HCT116 (cell line): ENCODE measurements around the gene GHRHR. TPM values are rescaled to one million over a fixed set of nuclear protein-coding genes. Genes with fewer than 3 reads are reported as not detected.

Experiments used
- ATAC-seq: fragments of 200-7000 bp; cut with Tn5 transposase; 2 replicates; pipeline ENCODE4 v1.9.1; 2020; ENCODE audit warnings: mild to moderate bottlenecking, moderate library complexity
- BruUV-seq: library from RNA; stranded (reverse); fragments of 400-500 nt; replicated peaks from 2 replicates; lab custom pipeline; 2021; lab: Mats Ljungman, UMichigan
- CTCF ChIA-PET: fragments of 300-600 bp; sonication (Branson Sonifier 250); formaldehyde crosslinking; loops from one replicate; lab custom pipeline; 2021; ENCODE audit warnings: antibody characterized with exemption; lab: Charles Lee
- POLR2A ChIA-PET: fragments of 300-600, 350-600 bp; sonication (Branson Sonifier 250); formaldehyde crosslinking; loops from one replicate; lab custom pipeline; 2021; ENCODE audit warnings: antibody characterized with exemption; lab: Charles Lee
- RAD21 ChIA-PET, 2 experiments: fragments of 300-600 bp; sonication (Branson Sonifier 250); formaldehyde crosslinking; loops; one replicate each; lab custom pipeline; 2023; ENCODE audit warnings: low total read pairs in 2 of 2; ENCODE audit not compliant: uncharacterized antibody in 2 of 2, unreplicated experiment in 2 of 2, low non-redundant PET in 1 of 2; lab: Charles Lee
- DNase-seq: peaks from one replicate; pipeline ENCODE4 v3.0.0-alpha.2; 2010; ENCODE audit warnings: low read depth, low spot score
- H2AFZ ChIP-seq: fragments of 200-600 bp; shearing (Covaris generic), sonication (generic); 2 replicates; pipeline ENCODE4 v1.6.1; 2017; ENCODE audit warnings: low read depth, mixed run types, mixed read lengths, antibody characterized with exemption, low read length; ENCODE audit not compliant: poor library complexity, severe bottlenecking
- H3K27ac ChIP-seq: 2 replicates; pipeline ENCODE4 v1.5.1; 2012; ENCODE audit warnings: low read depth, low read length
- H3K27me3 ChIP-seq: fragments of 200-600 bp; sonication (generic); 2 replicates; pipeline ENCODE4 v1.6.1; 2016; ENCODE audit warnings: mixed run types, low read length, mixed read lengths; ENCODE audit not compliant: insufficient read depth
- H3K36me3 ChIP-seq, 2 experiments: fragments of 200-500 bp in 1 of 2; fragments of 200-600 bp in 1 of 2; sonication (Bioruptor generic) in 1 of 2; sonication (generic) in 1 of 2; 2 replicates each; pipeline versions ENCODE4 v1.5.1 to v1.6.1; 2014 to 2016; ENCODE audit warnings: low read length in 2 of 2, inconsistent platforms in 1 of 2, mixed read lengths in 1 of 2, mixed run types in 1 of 2; ENCODE audit not compliant: insufficient read depth in 2 of 2, control insufficient read depth in 1 of 2
- H3K4me1 ChIP-seq, 2 experiments: fragments of 200-600 bp in 1 of 2; sonication (generic) in 1 of 2; 2 replicates each; pipeline versions ENCODE4 v1.5.1 to v1.6.1; 2012 to 2017; ENCODE audit warnings: low read length in 2 of 2, inconsistent platforms in 1 of 2, mild to moderate bottlenecking in 1 of 2, mixed read lengths in 1 of 2, mixed run types in 1 of 2, moderate library complexity in 1 of 2; ENCODE audit not compliant: insufficient read depth in 2 of 2, control insufficient read depth in 1 of 2
- H3K4me2 ChIP-seq: fragments of 200-600 bp; sonication (generic); 2 replicates; pipeline ENCODE4 v1.6.1; 2017; ENCODE audit warnings: mixed run types, low read length, mixed read lengths
- H3K4me3 ChIP-seq, 2 experiments: fragments of 200-600 bp in 1 of 2; sonication (generic) in 1 of 2; replicated peaks in 1 of 2; 2 replicates each; pipeline ENCODE4 v1.5.1; 2011 to 2016; ENCODE audit warnings: low read length in 2 of 2, control low read depth in 1 of 2, low read depth in 1 of 2, mild to moderate bottlenecking in 1 of 2, mixed read lengths in 1 of 2, mixed run types in 1 of 2
- H3K79me2 ChIP-seq: fragments of 200-600 bp; sonication (generic); 2 replicates; pipeline ENCODE4 v1.6.1; 2017; ENCODE audit warnings: mild to moderate bottlenecking, mixed run types, low read length, moderate library complexity, mixed read lengths; ENCODE audit not compliant: insufficient read depth
- H3K9ac ChIP-seq: fragments of 200-600 bp; sonication (generic); 2 replicates; pipeline ENCODE4 v1.6.1; 2016; ENCODE audit warnings: low read length, mixed read lengths
- H3K9me2 ChIP-seq: fragments of 200-600 bp; sonication (generic), shearing (Covaris generic); 2 replicates; pipeline ENCODE4 v1.6.1; 2017; ENCODE audit warnings: mixed run types, mild to moderate bottlenecking, moderate library complexity; ENCODE audit not compliant: insufficient read depth
- H3K9me3 ChIP-seq, 2 experiments: fragments of 200-500 bp in 1 of 2; fragments of 200-600 bp in 1 of 2; sonication (Bioruptor generic) in 1 of 2; sonication (generic) in 1 of 2; 2 replicates each; pipeline ENCODE4 v1.6.1; 2014 to 2017; ENCODE audit warnings: low read length in 2 of 2, mixed read lengths in 2 of 2, inconsistent platforms in 1 of 2, low read depth in 1 of 2, mild to moderate bottlenecking in 1 of 2, mixed run types in 1 of 2, moderate library complexity in 1 of 2; ENCODE audit not compliant: control insufficient read depth in 1 of 2, insufficient read depth in 1 of 2
- H4K20me1 ChIP-seq: fragments of 200-600 bp; sonication (generic), shearing (Covaris generic); 2 replicates; pipeline ENCODE4 v1.6.1; 2017; ENCODE audit warnings: mixed run types, mild to moderate bottlenecking, moderate library complexity; ENCODE audit not compliant: insufficient read depth
- CBX3 ChIP-seq: IDR thresholded peaks from 2 replicates; pipeline ENCODE4 v1.6.1; 2012; ENCODE audit warnings: low read depth
- CTCF ChIP-seq, 3 experiments: fragments of 200-600 bp in 1 of 3; sonication (generic) in 1 of 3; IDR thresholded peaks in 2 of 3; conservative IDR thresholded peaks in 1 of 3; 2 replicates each; pipeline ENCODE4 v1.5.1; 2012 to 2017; ENCODE audit warnings: low read depth in 2 of 3, low read length in 2 of 3, antibody characterized with exemption in 1 of 3, borderline replicate concordance in 1 of 3, control low read depth in 1 of 3, mild to moderate bottlenecking in 1 of 3, mixed read lengths in 1 of 3, mixed run types in 1 of 3, moderate library complexity in 1 of 3; ENCODE audit not compliant: insufficient read depth in 1 of 3
- EGR1 ChIP-seq: IDR thresholded peaks from 2 replicates; pipeline ENCODE4 v1.6.1; 2012; ENCODE audit warnings: low read depth
- ELF1 ChIP-seq: IDR thresholded peaks from 2 replicates; pipeline ENCODE4 v1.6.1; 2012; ENCODE audit warnings: low read depth, borderline replicate concordance
- EZH2 ChIP-seq: fragments of 200-600 bp; sonication (generic); IDR thresholded peaks from 2 replicates; pipeline ENCODE4 v1.6.1; 2017; ENCODE audit warnings: antibody characterized with exemption, mixed run types
- FOSL1 ChIP-seq: IDR thresholded peaks from 2 replicates; pipeline ENCODE4 v1.6.1; 2012; ENCODE audit warnings: low read depth
- JUND ChIP-seq: IDR thresholded peaks from 2 replicates; pipeline ENCODE4 v1.6.1; 2012
- MAX ChIP-seq: IDR thresholded peaks from 2 replicates; pipeline ENCODE4 v1.6.1; 2012
- POLR2A ChIP-seq: IDR thresholded peaks from 2 replicates; pipeline ENCODE4 v1.7.0; 2011; ENCODE audit warnings: borderline replicate concordance; ENCODE audit not compliant: insufficient read depth, insufficient read length; ENCODE audit errors: extremely low read depth
- REST ChIP-seq: IDR thresholded peaks from 2 replicates; pipeline ENCODE4 v1.6.1; 2012; ENCODE audit warnings: low read depth
- SIN3A ChIP-seq: IDR thresholded peaks from 2 replicates; pipeline ENCODE4 v1.6.1; 2012; ENCODE audit warnings: low read depth
- SP1 ChIP-seq: IDR thresholded peaks from 2 replicates; pipeline ENCODE4 v1.6.1; 2012; ENCODE audit warnings: low read depth
- SRF ChIP-seq: IDR thresholded peaks from 2 replicates; pipeline ENCODE4 v1.6.1; 2012; ENCODE audit warnings: low read depth
- YY1 ChIP-seq: IDR thresholded peaks from 2 replicates; pipeline ENCODE4 v1.6.1; 2011; ENCODE audit warnings: low read length, low read depth, moderate library complexity, mild to moderate bottlenecking; ENCODE audit not compliant: insufficient replicate concordance; ENCODE audit errors: extremely low read depth
- ZBTB33 ChIP-seq: IDR thresholded peaks from 2 replicates; pipeline ENCODE4 v1.6.1; 2011; ENCODE audit warnings: mild to moderate bottlenecking, low read length, moderate library complexity; ENCODE audit not compliant: insufficient replicate concordance; ENCODE audit errors: extremely low read depth
- ZFX ChIP-seq: fragments of 450-650 bp; IDR thresholded peaks from 2 replicates; pipeline ENCODE4 v1.6.1; 2017
- ZNF274 ChIP-seq: fragments of 200-500 bp; sonication (Bioruptor generic); IDR thresholded peaks from 2 replicates; pipeline ENCODE4 v1.6.1; 2014; ENCODE audit warnings: mild to moderate bottlenecking, low read depth, low read length, inconsistent platforms
- intact Hi-C: fragments of 100-400 bp; cut with micrococcal nuclease; formaldehyde crosslinking; loops from 2 replicates; pipeline ENCODE4 v1.10.0; 2022
- total RNA-seq: library from RNA; stranded (reverse); gene quantifications from one replicate; pipeline ENCODE4 v1.2.1, GENCODE V29; 2021; ENCODE audit not compliant: unreplicated experiment

GHRHR gene
- total RNA-seq, 1 experiment from 2014 or later: not detected

- ATAC-seq (no peak), DNase-seq (no peak)
- no peak overlapping the region for H2AFZ ChIP-seq
- no peaks in the 10 kb centered on the region for H3K27me3 ChIP-seq
- POLR2A ChIA-PET: no interaction called here
- no peak for TF ChIP-seq SIN3A
- no peak for TF ChIP-seq EGR1
- TF ChIP-seq CTCF (IDR thresholded peaks at IDR 0.05 in 2 of 3, conservative IDR thresholded peaks at IDR 0.05 in 1 of 3; ENCODE audit: borderline replicate concordance in 1 of 3, insufficient read depth in 1 of 3, low read depth in 2 of 3, low read length in 2 of 3): no peak
- TF ChIP-seq CBX3: no peak
- TF ChIP-seq ZNF274: no peak
- TF ChIP-seq SRF: no peak
- TF ChIP-seq ELF1: no peak
- TF ChIP-seq REST: no peak
- no peak for TF ChIP-seq YY1
- TF ChIP-seq POLR2A: no peak
- no peak for TF ChIP-seq ZFX
- no peak for TF ChIP-seq FOSL1
- TF ChIP-seq JUND: no peak
- no peak for TF ChIP-seq ZBTB33
- no peak for TF ChIP-seq MAX
- TF ChIP-seq EZH2: no peak
- no peak for TF ChIP-seq SP1
- no peaks in the 10 kb centered on the region; a peak in 1 of 4 replicates for H3K9me3 ChIP-seq
- no peaks in the 10 kb centered on the region for H3K36me3 ChIP-seq
- H3K79me2 ChIP-seq: no peaks in the 10 kb centered on the region
- H3K4me3 ChIP-seq: no peak overlapping the region
- CTCF ChIA-PET: interaction anchor here (1.1 kb wide), 1 partner anchor 15 kb away, joined by 3 read pairs; no protein-coding TSS in a partner anchor
- no peak overlapping the region for H3K9ac ChIP-seq
- BruUV-seq: no TSS peak
- intact Hi-C loops: no loop called here
- no peak overlapping the region for H3K4me2 ChIP-seq
- H3K9me2 ChIP-seq: no peaks in the 10 kb centered on the region
- H3K4me1 ChIP-seq: peaks cover 8 to 25% of the 10 kb centered on the region in 2 experiments
- RAD21 ChIA-PET: no interaction called here
- H3K27ac ChIP-seq: no peak overlapping the region
- no peaks in the 10 kb centered on the region for H4K20me1 ChIP-seq
Observed at GRCh38 chr7:30923774-30924413, 39.9 kb upstream of the GHRHR start.
